Glutamatergic neuron (in vitro differentiated cells): ENCODE measurements around the gene RNF227. TPM values are rescaled to one million over a fixed set of nuclear protein-coding genes. Genes with fewer than 3 reads are reported as not detected.

ENCODE experiments used
- DNase-seq: peaks from one replicate; pipeline ENCODE4 v3.0.0; 2022
- H3K27ac Mint-ChIP-seq: one replicate; pipeline ENCODE4 v1.8.0; 2020; ENCODE audit warnings: mild to moderate bottlenecking, mixed read lengths, inconsistent platforms; ENCODE audit not compliant: unreplicated experiment
- H3K27me3 Mint-ChIP-seq: one replicate; pipeline ENCODE4 v1.8.0; 2020; ENCODE audit warnings: mild to moderate bottlenecking, moderate library complexity, mixed read lengths, inconsistent platforms; ENCODE audit not compliant: unreplicated experiment
- H3K36me3 Mint-ChIP-seq: one replicate; pipeline ENCODE4 v1.8.0; 2020; ENCODE audit warnings: mild to moderate bottlenecking, mixed read lengths, inconsistent platforms; ENCODE audit not compliant: unreplicated experiment
- H3K4me1 Mint-ChIP-seq: one replicate; pipeline ENCODE4 v1.8.0; 2020; ENCODE audit warnings: mild to moderate bottlenecking, low read depth, mixed read lengths, inconsistent platforms; ENCODE audit not compliant: unreplicated experiment
- H3K4me3 Mint-ChIP-seq: one replicate; pipeline ENCODE4 v1.8.0; 2020; ENCODE audit warnings: mild to moderate bottlenecking, mixed read lengths, inconsistent platforms; ENCODE audit not compliant: unreplicated experiment
- H3K9me3 Mint-ChIP-seq: one replicate; pipeline ENCODE4 v1.8.0; 2020; ENCODE audit warnings: mild to moderate bottlenecking, moderate library complexity, mixed read lengths, inconsistent platforms; ENCODE audit not compliant: unreplicated experiment
- CTCF ChIP-seq: fragments of 200-600 bp; sonication (generic); IDR thresholded peaks from one replicate; pipeline ENCODE4 v1.5.0; 2021; ENCODE audit not compliant: partially characterized antibody, unreplicated experiment
- total RNA-seq: library from RNA; stranded (reverse); fragmentation: NEBNext Ultra II Directional; extraction: Animal tissue kit (Norgen Biotek cat#: 25700); gene quantifications from one replicate; pipeline ENCODE4 v1.2.1, GENCODE V29; 2021; ENCODE audit not compliant: unreplicated experiment

RNF227 gene
- total RNA-seq, 1 donor from 2014 or later, result 0.49 TPM

DNA sequence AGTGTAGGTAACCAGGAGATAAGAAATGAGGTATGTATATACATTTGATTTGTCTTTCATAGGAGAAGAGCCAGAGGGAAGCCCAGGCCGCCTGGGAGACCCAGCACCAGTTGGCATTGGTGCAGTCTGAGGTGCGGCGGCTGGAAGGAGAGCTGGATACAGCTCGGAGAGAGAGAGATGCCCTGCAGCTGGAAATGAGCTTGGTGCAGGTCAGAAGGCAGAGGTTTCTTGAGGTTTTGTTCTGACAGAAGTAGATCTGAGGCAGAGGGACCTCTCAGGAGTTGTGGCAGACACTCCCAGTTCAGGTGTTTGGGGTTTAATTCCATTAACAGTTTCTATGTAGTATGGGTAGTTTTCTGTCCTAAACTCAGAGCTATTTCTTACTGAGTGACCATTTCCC lies 23.9 kb upstream of the RNF227 start:
- Mint-ChIP-seq H3K4me1 (peaks cover 14% of the 10 kb centered on the region), H3K4me3 (no peak overlapping the region), H3K27ac (no peak overlapping the region), H3K36me3 (peaks cover 16% of the 10 kb centered on the region), H3K9me3 (peaks cover 10% of the 10 kb centered on the region), H3K27me3 (peaks cover 7% of the 10 kb centered on the region)
- TF ChIP-seq CTCF, result no peak
- DNase-seq, result no peak

GRCh38 chr17:7935859-7936258 lies 19.8 kb upstream of the RNF227 start:
- Mint-ChIP-seq H3K36me3 (peaks cover 15% of the 10 kb centered on the region), H3K27me3 (peaks cover 16% of the 10 kb centered on the region), H3K9me3 (peaks cover 15% of the 10 kb centered on the region)

GRCh38 chr17:7932949-7933348 lies 16.9 kb upstream of the RNF227 start:
- DNase-seq, result no peak
- H3K9me3 Mint-ChIP-seq, result peaks cover 11% of the 10 kb centered on the region
- peaks cover 19% of the 10 kb centered on the region for H3K27me3 Mint-ChIP-seq
- H3K4me3 Mint-ChIP-seq, result peak overlapping the region; percentile 99
- peaks cover 30% of the 10 kb centered on the region for H3K4me1 Mint-ChIP-seq
- H3K36me3 Mint-ChIP-seq, result peaks cover 7% of the 10 kb centered on the region
- no peak for TF ChIP-seq CTCF
- H3K27ac Mint-ChIP-seq, result peak overlapping the region; percentile 88

More at GRCh38 chr17:7935859-7936258, 19.8 kb upstream of the RNF227 start:
- TF ChIP-seq CTCF, result no peak
- no peak overlapping the region for H3K27ac Mint-ChIP-seq
- H3K4me3 Mint-ChIP-seq, result peak overlapping the region; percentile 34
- peaks cover 29% of the 10 kb centered on the region for H3K4me1 Mint-ChIP-seq
- DNase-seq, result no peak

GRCh38 chr17:7932483-7932891 lies 16.4 kb upstream of the RNF227 start:
- Mint-ChIP-seq H3K27me3 (peaks cover 20% of the 10 kb centered on the region), H3K27ac (peak overlapping the region; percentile 88), H3K4me1 (peaks cover 30% of the 10 kb centered on the region), H3K36me3 (peaks cover 9% of the 10 kb centered on the region), H3K4me3 (peak overlapping the region; percentile 99), H3K9me3 (peaks cover 11% of the 10 kb centered on the region)
- TF ChIP-seq CTCF, result no peak
- no peak for DNase-seq

DNA sequence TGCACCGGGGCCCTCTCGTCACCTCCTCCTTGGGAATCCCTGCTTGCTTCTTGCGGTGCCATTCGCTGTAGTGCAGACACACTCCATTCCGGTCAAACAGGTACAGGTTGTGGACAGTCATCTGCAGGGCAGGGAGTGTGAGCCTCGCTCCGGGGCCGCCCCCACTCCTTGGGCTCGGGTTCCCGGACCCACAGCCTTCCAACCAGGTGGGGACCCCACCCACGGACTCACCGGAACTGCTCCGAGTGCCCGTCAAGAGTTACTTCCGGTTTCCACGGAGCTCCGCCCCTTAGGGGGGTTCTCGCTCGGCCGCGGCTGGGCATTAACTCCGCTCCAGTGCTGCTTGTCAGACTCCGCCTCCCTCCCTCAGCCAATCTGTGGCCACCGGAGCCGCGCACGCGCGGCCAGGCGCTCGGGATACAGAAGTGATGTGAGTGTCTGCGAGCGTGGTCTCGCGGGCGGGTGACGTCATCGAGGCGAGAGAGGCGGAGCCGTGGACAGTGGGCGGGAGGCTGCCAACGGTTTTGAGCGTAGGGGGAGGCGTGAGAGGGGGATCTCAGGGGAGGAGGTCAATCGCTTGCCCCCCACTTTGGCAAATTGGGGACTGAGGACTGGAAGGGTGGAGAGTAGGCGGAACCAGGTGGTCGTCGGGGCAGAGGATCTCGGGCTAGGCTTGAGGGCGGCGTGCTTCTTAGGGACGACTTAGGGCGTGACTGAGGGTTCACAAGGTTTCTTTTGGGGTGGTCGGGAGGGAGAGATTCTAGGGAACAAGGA lies 15.8 kb upstream of the RNF227 start, which contains the start of the genes CNTROB and TRAPPC1:
Gene CNTROB, plus strand, starts transcription at position 498 of the 774 bp plus-strand sequence. CDS start 874 bp downstream, outside the sequence.
Gene TRAPPC1, minus strand, starts transcription at position 238 of the 774 bp plus-strand sequence. Its CDS starts 117 bp downstream, at position 121.
- Mint-ChIP-seq H3K4me3 (peak within 1 kb of the TSS; percentile 99), H3K27me3 (peaks cover 20% of the 10 kb centered on the region), H3K9me3 (peaks cover 8% of the 10 kb centered on the region), H3K4me1 (peaks cover 27% of the 10 kb centered on the region), H3K27ac (peak within 1 kb of the TSS; percentile 88), H3K36me3 (peaks cover 9% of the 10 kb centered on the region)
- no peak for TF ChIP-seq CTCF
- peak; percentile 99 for DNase-seq
